AG09309 (cell line): ENCODE data around the gene KIAA0232.
A peak's percentile ranks its signal among the peaks of the same experiment; 100 is the strongest.
"Not testable (repeated sequence)": the region's sequence is repeated elsewhere in the genome, so short reads cannot be mapped to it uniquely, and the experiment has no call there.

Experiments used
- DNase-seq: peaks from one replicate; pipeline ENCODE4 v3.0.0-alpha.2; 2010; ENCODE audit warnings: low read depth
- H3K4me3 ChIP-seq: 2 replicates; pipeline ENCODE4 v1.5.1; 2011; ENCODE audit warnings: mild to moderate bottlenecking, low read depth, low read length, moderate library complexity; ENCODE audit not compliant: control insufficient read depth
- CTCF ChIP-seq: IDR thresholded peaks from 2 replicates; pipeline ENCODE4 v1.5.1; 2011; ENCODE audit warnings: mild to moderate bottlenecking, low read depth, low read length, inconsistent platforms; ENCODE audit not compliant: insufficient read depth, control insufficient read depth; ENCODE audit errors: missing control alignments

Gene KIAA0232

GRCh38 chr4:6781561-6781960 is 966 bp upstream of the KIAA0232 start:
- DNase-seq = no peak
- no peak overlapping the region; the same call in 1 of the 2 replicates for H3K4me3 ChIP-seq
- TF ChIP-seq CTCF = no peak

GRCh38 chr4:6782846-6783110 is 251 bp downstream of the KIAA0232 start:
- TF ChIP-seq CTCF = no peak
- H3K4me3 ChIP-seq = peak overlapping the region; percentile 93
- no peak for DNase-seq

GRCh38 chr4:6783111-6783981 is 819 bp downstream of the KIAA0232 start:
- H3K4me3 ChIP-seq = peak overlapping the region; percentile 93
- DNase-seq = peak; percentile 44
- TF ChIP-seq CTCF = no peak

- DNase-seq = no peak
- TF ChIP-seq CTCF = no peak
- no peak overlapping the region for H3K4me3 ChIP-seq
Measured at GRCh38 chr4:6785572-6785925, 3.0 kb downstream of the KIAA0232 start.

- H3K4me3 ChIP-seq = no peak overlapping the region
- TF ChIP-seq CTCF = no peak
- DNase-seq = no peak
Measured at GRCh38 chr4:6788123-6788522, 5.6 kb downstream of the KIAA0232 start.

- DNase-seq, H3K4me3 ChIP-seq: not testable (repeated sequence)
Measured at GRCh38 chr4:6791245-6791644, 8.7 kb downstream of the KIAA0232 start.

GRCh38 chr4:6791796-6792195 is 9.3 kb downstream of the KIAA0232 start:
- not testable (repeated sequence) for H3K4me3 ChIP-seq, DNase-seq

- DNase-seq = no peak
- no peak overlapping the region for H3K4me3 ChIP-seq
- TF ChIP-seq CTCF = no peak
Measured at GRCh38 chr4:6794189-6794588, 11.7 kb downstream of the KIAA0232 start.
